Measurements from ENCODE around the gene EZH2. TPM values are rescaled to one million over a fixed set of nuclear protein-coding genes. Genes with fewer than 3 reads are reported as not detected.

The EZH2 gene
- total RNA-seq, 2 experiments from 2014 or later: 45.5 to 72.2 TPM

DNA sequence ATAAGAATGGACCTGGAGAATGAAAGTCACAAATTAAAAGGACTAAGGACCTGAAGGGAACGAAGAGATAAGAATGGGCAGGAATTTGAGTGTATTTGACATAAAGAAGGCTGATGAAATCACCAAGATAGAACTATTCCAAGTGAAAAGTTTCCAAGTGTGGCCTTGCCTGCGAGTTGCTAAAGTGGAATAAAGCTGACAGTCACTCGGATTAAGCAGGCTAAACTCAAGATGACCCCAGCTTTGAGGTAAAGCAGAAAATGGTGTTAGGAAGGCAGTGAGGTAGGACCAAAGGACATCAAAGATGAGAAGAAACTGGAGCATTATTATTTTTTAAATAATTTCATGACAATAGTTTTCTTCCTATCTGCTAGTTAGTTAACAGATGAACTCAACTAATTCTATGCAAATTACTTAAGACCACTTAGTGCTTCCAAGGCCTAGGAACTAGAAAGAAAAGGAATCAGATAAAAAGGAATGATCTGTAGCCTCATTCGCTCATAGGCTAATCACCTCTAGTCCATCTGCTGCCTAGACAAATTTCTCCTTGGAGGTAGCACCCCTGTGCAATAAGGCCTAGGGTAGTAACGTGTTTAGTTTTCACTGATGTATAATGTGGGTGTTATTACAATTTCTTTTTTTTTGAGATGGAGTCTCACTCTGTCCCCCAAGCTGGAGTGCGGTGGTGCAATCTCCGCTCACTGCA is 34.5 kb downstream of the EZH2 start:
- H3K4me2 ChIP-seq (ENCODE audit: low read length): no peak overlapping the region
- H2AFZ ChIP-seq (ENCODE audit: low read length): no peak overlapping the region
- no peaks in the 10 kb centered on the region for H3K9me2 ChIP-seq (ENCODE audit: insufficient read depth, low read length)
- no TSS peak for BruUV-seq (replicated peaks)
- peaks cover 65% of the 10 kb centered on the region for H4K20me1 ChIP-seq (ENCODE audit: insufficient read depth, low read length)
- CTCF ChIA-PET (ENCODE audit: unreplicated experiment): no interaction called here
- no peak overlapping the region for H3K4me3 ChIP-seq (ENCODE audit: low read depth, low read length, poor library complexity, severe bottlenecking)
- peaks cover 21% of the 10 kb centered on the region for H3K36me3 ChIP-seq (ENCODE audit: insufficient read depth, low read length)
- peaks cover 100% of the 10 kb centered on the region for H3K79me2 ChIP-seq (ENCODE audit: insufficient read depth, low read depth, low read length)
- no peak for DNase-seq (ENCODE audit: low spot score)
- no peak overlapping the region for H3K27ac ChIP-seq (ENCODE audit: low read depth, low read length, poor library complexity, severe bottlenecking)
- no peaks in the 10 kb centered on the region for H3K9me3 ChIP-seq (ENCODE audit: low read length)
- intact Hi-C loops (cut with micrococcal nuclease; ENCODE audit: unreplicated experiment): loop anchor here (10.0 kb wide), 1 partner anchor 115 kb away; no protein-coding TSS in a partner anchor
- peaks cover 16% of the 10 kb centered on the region for H3K4me1 ChIP-seq (ENCODE audit: insufficient read depth, low read length, poor library complexity, severe bottlenecking)
- POLR2A ChIA-PET: interaction anchor here (1.6 kb wide), 1 partner anchor 11 kb away, joined by 5 read pairs; no protein-coding TSS in a partner anchor
- TF ChIP-seq EZH2phosphoT487 (IDR thresholded peaks at IDR 0.05; ENCODE audit: borderline replicate concordance, low read depth, low read length): no peak
- TF ChIP-seq, protein P1, sequence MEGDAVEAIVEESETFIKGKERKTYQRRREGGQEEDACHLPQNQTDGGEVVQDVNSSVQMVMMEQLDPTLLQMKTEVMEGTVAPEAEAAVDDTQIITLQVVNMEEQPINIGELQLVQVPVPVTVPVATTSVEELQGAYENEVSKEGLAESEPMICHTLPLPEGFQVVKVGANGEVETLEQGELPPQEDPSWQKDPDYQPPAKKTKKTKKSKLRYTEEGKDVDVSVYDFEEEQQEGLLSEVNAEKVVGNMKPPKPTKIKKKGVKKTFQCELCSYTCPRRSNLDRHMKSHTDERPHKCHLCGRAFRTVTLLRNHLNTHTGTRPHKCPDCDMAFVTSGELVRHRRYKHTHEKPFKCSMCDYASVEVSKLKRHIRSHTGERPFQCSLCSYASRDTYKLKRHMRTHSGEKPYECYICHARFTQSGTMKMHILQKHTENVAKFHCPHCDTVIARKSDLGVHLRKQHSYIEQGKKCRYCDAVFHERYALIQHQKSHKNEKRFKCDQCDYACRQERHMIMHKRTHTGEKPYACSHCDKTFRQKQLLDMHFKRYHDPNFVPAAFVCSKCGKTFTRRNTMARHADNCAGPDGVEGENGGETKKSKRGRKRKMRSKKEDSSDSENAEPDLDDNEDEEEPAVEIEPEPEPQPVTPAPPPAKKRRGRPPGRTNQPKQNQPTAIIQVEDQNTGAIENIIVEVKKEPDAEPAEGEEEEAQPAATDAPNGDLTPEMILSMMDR (conservative IDR thresholded peaks at IDR 0.05; ENCODE audit: low read length): no peak

DNA sequence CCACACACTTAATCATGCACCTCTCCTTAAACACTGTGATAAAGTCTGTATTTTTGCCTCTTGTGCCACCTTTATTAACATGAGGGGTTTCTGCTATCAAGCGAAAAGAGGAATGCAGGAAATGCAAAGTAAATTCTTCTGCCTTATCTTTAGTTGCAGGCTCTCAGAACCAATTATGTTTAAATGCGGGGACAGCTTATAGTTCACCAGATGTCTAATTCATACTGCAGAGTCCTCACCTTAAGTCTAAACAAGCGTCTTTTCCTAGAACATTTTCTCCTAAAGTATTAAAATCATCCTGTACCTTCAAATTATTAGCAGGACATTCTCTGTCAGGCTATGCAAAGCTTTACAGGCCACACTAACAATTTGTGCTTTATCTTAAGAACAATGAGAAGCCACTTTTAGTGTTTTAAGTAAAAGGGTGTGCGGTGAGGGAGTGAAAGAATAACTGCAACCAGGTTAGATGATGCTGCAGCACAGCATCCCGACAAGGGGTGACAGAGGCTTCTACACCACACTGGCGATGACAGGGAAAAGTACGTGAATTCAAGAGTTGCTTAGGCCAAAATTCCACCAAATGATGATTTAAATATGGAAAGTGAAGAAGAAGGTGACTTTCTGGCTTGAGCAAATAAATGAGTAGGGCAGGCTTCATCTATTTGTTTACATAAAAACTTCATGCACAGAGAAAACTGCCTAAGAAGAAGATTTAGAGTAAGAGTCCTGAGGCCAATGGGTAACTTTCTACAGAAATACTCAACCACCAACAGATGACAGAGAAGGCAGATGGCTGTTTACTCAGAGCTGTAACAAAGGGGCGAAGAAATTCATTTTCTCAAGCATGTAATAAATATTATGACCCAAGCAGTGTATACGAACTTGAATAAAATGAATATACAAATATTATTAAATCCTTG is 36.0 kb downstream of the EZH2 start:
- no peak for TF ChIP-seq EZH2phosphoT487 (IDR thresholded peaks at IDR 0.05; ENCODE audit: borderline replicate concordance, low read depth, low read length)
- TF ChIP-seq, protein P1 (conservative IDR thresholded peaks at IDR 0.05; ENCODE audit: low read length): no peak
- no TSS peak for BruUV-seq (replicated peaks)
- Histone ChIP-seq H3K4me1 (ENCODE audit: insufficient read depth, low read length, poor library complexity, severe bottlenecking) (peaks cover 16% of the 10 kb centered on the region), H2AFZ (ENCODE audit: low read length) (no peak overlapping the region), H3K36me3 (ENCODE audit: insufficient read depth, low read length) (peaks cover 34% of the 10 kb centered on the region), H3K27ac (ENCODE audit: low read depth, low read length, poor library complexity, severe bottlenecking) (no peak overlapping the region), H3K4me2 (ENCODE audit: low read length) (peak overlapping the region; percentile 1; the same call in 1 of the 2 replicates), H3K9me2 (ENCODE audit: insufficient read depth, low read length) (no peaks in the 10 kb centered on the region), H3K4me3 (ENCODE audit: low read depth, low read length, poor library complexity, severe bottlenecking) (no peak overlapping the region), H3K9me3 (ENCODE audit: low read length) (no peaks in the 10 kb centered on the region), H4K20me1 (ENCODE audit: insufficient read depth, low read length) (peaks cover 62% of the 10 kb centered on the region), H3K79me2 (ENCODE audit: insufficient read depth, low read depth, low read length) (peaks cover 92% of the 10 kb centered on the region)
- ChIA-PET POLR2A (interaction anchor here (0.7 to 1.6 kb wide), 3 partner anchors 12 to 710 kb away, joined by 3 to 5 read pairs (median 5); no protein-coding TSS in a partner anchor), CTCF (ENCODE audit: unreplicated experiment) (no interaction called here)
- DNase-seq (ENCODE audit: low spot score): no peak
- intact Hi-C loops (cut with micrococcal nuclease; ENCODE audit: unreplicated experiment): no loop called here

All from OCI-LY7 (cell line).